Naive thymus-derived CD4-positive, alpha-beta T cell (primary cell): ENCODE data around the gene STX10. TPM values are rescaled to one million over a fixed set of nuclear protein-coding genes. Genes with fewer than 3 reads are reported as not detected.
"Not testable (repeated sequence)": the region's sequence is repeated elsewhere in the genome, so short reads cannot be mapped to it uniquely, and the experiment has no call there.

Source experiments
- ATAC-seq: fragments of 150-1000 bp; cut with Tn5 transposase; 2 replicates; pipeline ENCODE4 v1.10.0; 2021; ENCODE audit warnings: mild to moderate bottlenecking, moderate library complexity
- CTCF ChIA-PET: fragments of 350-600 bp; sonication (Branson Sonifier 250); formaldehyde crosslinking; loops from one replicate; lab custom pipeline; 2021; ENCODE audit warnings: antibody characterized with exemption; lab: Charles Lee
- POLR2A ChIA-PET: fragments of 350-600 bp; sonication (Branson Sonifier 250); formaldehyde crosslinking; loops from one replicate; lab custom pipeline; 2021; ENCODE audit warnings: antibody characterized with exemption, inconsistent platforms; lab: Charles Lee
- DNase-seq, 9 donors: peaks; one replicate each; pipeline versions ENCODE4 v3.0.0 to v3.0.0-alpha.2; 2020 to 2022; ENCODE audit warnings: mixed read lengths in 1 of 9
- H3K27ac ChIP-seq: one replicate; pipeline ENCODE4 v1.7.0; 2013; ENCODE audit warnings: mild to moderate bottlenecking, low read depth, low read length, moderate library complexity
- H3K27me3 ChIP-seq, 2 donors: one replicate each; pipeline ENCODE4 v1.7.0; 2013; ENCODE audit warnings: low read length in 2 of 2, mild to moderate bottlenecking in 2 of 2, moderate library complexity in 2 of 2; ENCODE audit not compliant: control insufficient read depth in 2 of 2, insufficient read depth in 2 of 2
- H3K36me3 ChIP-seq, 3 experiments: 1 replicate in 2 of 3; 2 replicates in 1 of 3; pipeline ENCODE4 v1.7.0; 2013; ENCODE audit warnings: low read length in 3 of 3, mild to moderate bottlenecking in 3 of 3, moderate library complexity in 1 of 3; ENCODE audit not compliant: insufficient read depth in 3 of 3, control insufficient read depth in 2 of 3
- H3K4me1 ChIP-seq, 2 donors: one replicate each; pipeline ENCODE4 v1.7.0; 2013; ENCODE audit warnings: low read length in 2 of 2, mild to moderate bottlenecking in 2 of 2, moderate library complexity in 1 of 2; ENCODE audit not compliant: control insufficient read depth in 2 of 2, insufficient read depth in 2 of 2
- H3K4me3 ChIP-seq: 2 replicates; pipeline ENCODE4 v1.7.0; 2013; ENCODE audit warnings: mild to moderate bottlenecking, low read length
- H3K9me3 ChIP-seq, 3 experiments: 1 replicate in 2 of 3; 2 replicates in 1 of 3; pipeline ENCODE4 v1.7.0; 2013; ENCODE audit warnings: low read length in 3 of 3; ENCODE audit not compliant: control insufficient read depth in 2 of 3
- H3K27ac Mint-ChIP-seq, 9 donors: one replicate each; pipeline ENCODE4 v1.8.0; 2020 to 2022; ENCODE audit warnings: mixed read lengths in 9 of 9, mild to moderate bottlenecking in 8 of 9, moderate library complexity in 5 of 9, inconsistent platforms in 2 of 9
- H3K27me3 Mint-ChIP-seq, 5 donors: one replicate each; pipeline ENCODE4 v1.8.0; 2021 to 2022; ENCODE audit warnings: mixed read lengths in 5 of 5, mild to moderate bottlenecking in 1 of 5
- H3K36me3 Mint-ChIP-seq, 5 donors: one replicate each; pipeline ENCODE4 v1.8.0; 2020 to 2022; ENCODE audit warnings: mixed read lengths in 5 of 5, mild to moderate bottlenecking in 3 of 5, inconsistent platforms in 1 of 5
- H3K4me1 Mint-ChIP-seq, 7 donors: one replicate each; pipeline ENCODE4 v1.8.0; 2020 to 2022; ENCODE audit warnings: mixed read lengths in 7 of 7, mild to moderate bottlenecking in 3 of 7, inconsistent platforms in 1 of 7
- H3K4me3 Mint-ChIP-seq, 10 donors: one replicate each; pipeline ENCODE4 v1.8.0; 2020 to 2022; ENCODE audit warnings: mild to moderate bottlenecking in 10 of 10, mixed read lengths in 10 of 10, moderate library complexity in 6 of 10, inconsistent platforms in 2 of 10
- H3K9me3 Mint-ChIP-seq, 11 donors: one replicate each; pipeline ENCODE4 v1.8.0; 2020 to 2022; ENCODE audit warnings: mixed read lengths in 11 of 11, mild to moderate bottlenecking in 4 of 11, inconsistent platforms in 1 of 11, moderate library complexity in 1 of 11
- intact Hi-C, 2 donors: fragments of 100-400 bp; cut with micrococcal nuclease; formaldehyde crosslinking; loops; one replicate each; pipeline ENCODE4 v1.15.1; 2023
- polyA plus RNA-seq, 2 donors: library from polyadenylated mRNA; unstranded; fragments of 300-500 nt; fragmentation: Illumina TruSeq; gene quantifications; one replicate each; pipeline ENCODE4 v1.2.3, GENCODE V29; 2021
- total RNA-seq, 6 experiments: library from RNA in 5 of 6; stranded (reverse) in 5 of 6; gene quantifications; 1 replicate in 5 of 6; 2 replicates in 1 of 6; pipeline ENCODE4 v1.2.3 and lab custom pipeline; 2021 to 2026

The STX10 gene
- total and polyA plus RNA-seq, 7 experiments from 2014 or later = 42.6 to 76.2 (median 63.7) TPM

DNA sequence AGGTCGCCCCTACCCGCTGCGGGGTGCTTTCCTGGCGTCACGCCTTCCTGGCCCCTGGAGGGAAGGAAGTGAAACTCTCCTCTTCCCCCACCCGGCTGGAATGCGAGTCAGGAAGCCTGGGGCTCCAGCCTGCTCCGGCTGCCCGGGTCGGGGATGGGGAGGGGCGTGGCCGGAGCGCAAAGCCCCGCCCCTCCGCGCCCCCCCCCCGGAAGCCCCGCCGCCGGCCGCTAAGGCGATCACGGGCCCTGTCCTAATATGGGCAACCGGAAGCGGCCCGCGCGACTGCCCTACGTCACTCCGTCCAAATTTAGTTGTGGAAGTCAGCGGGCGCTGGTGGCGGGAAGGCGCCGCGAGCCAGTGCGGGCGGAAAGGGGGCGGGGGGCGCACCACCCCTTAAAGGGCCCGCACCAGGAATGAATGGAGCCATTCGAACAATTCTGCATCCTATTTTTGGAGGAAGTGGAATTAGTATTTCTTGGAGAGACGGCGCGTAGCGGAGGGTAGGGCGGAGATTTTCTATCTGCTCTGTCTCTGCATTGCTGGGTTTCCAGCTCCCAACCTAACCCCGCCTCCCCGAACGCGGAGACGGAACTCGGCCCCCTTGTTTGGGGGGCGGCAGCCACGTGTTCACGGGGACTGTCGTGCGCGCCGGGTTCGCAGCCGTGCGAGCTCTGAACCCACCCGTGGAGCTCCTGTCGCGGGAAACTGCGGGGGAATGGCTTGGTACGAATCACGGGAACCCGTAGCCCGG is 1.6 kb upstream of the STX10 start:
- Histone ChIP-seq H3K27ac (peak overlapping the region; percentile 96), H3K4me3 (peak overlapping the region; percentile 96), H3K4me1 (peaks cover 16% of the 10 kb centered on the region in 2 donors), H3K27me3 (no peaks in the 10 kb centered on the region), H3K36me3 (peaks cover 0 to 41% (median 6%) of the 10 kb centered on the region in 3 experiments), H3K9me3 (no peaks in the 10 kb centered on the region)
- Mint-ChIP-seq H3K4me3 (peak overlapping the region; percentile 94 to 100 (median 98)), H3K36me3 (peaks cover 12 to 34% (median 20%) of the 10 kb centered on the region in 5 donors), H3K9me3 (peaks cover 0 to 25% (median 0%) of the 10 kb centered on the region in 11 donors), H3K27ac (peak overlapping the region; percentile 97 to 100 (median 99)), H3K27me3 (peaks cover 0 to 17% (median 0%) of the 10 kb centered on the region in 5 donors), H3K4me1 (peaks cover 14 to 52% (median 25%) of the 10 kb centered on the region in 7 donors)
- intact Hi-C loops = loop anchor here (1.0 to 10.0 kb wide), 20 partner anchors 12 to 1717 kb away; partner anchors contain the start of genes DNAJB1 (in 2 of the 2), DDX39A (in 1 of the 2), DHPS (in 1 of the 2) and JUNB (in 1 of the 2)
- ATAC-seq = peak; percentile 61
- POLR2A ChIA-PET = interaction anchor here (0.7 to 3.9 kb wide), 30 partner anchors 11 to 1374 kb away, joined by 3 to 117 read pairs (median 7); partner anchors contain the start of genes JUNB and NACC1
- CTCF ChIA-PET = interaction anchor here (0.6 to 1.8 kb wide), 15 partner anchors 9 to 1760 kb away, joined by 3 to 11 read pairs (median 4); partner anchors contain the start of gene NACC1
- DNase-seq = peak; percentile 87 to 97 (median 95)

GRCh38 chr19:13150931-13151604 is 893 bp upstream of the STX10 start:
- H3K9me3 Mint-ChIP-seq = peaks cover 0 to 25% (median 0%) of the 10 kb centered on the region in 11 donors
- ATAC-seq = no peak
- intact Hi-C loops = loop anchor here (1.0 to 10.0 kb wide), 21 partner anchors 12 to 1716 kb away; partner anchors contain the start of genes DNAJB1 (in 2 of the 2), DDX39A (in 1 of the 2), DHPS (in 1 of the 2) and JUNB (in 1 of the 2)

DNA sequence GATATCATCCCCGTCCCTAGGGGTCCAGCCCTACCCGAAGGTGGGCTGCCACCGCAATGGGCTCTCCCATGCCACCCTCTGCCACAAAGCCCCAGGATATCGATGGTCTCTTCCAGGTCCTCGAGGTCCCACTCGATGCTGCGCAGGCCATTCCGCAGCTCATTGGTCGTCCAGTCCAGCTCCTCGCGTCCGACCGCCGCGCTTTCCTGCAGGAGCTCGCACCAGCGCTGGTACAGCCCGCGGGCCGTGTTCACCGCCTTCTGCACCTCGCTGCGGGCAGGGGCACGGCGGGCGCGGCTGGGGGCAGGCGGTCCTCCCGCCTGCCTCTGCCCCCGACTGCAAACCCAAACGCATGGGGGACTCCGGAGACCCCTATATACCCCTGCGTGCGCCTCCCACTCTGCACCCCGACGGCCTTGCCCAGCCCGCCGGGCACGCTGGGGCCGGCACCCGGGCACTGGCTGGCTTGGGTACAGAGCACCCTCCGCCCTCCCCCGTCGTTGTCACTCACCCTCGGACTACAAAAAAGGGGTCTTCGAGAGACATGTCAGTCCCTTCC is 468 bp downstream of the STX10 start:
- Histone ChIP-seq H3K9me3 (no peaks in the 10 kb centered on the region), H3K27me3 (no peaks in the 10 kb centered on the region), H3K4me1 (peaks cover 9 to 11% of the 10 kb centered on the region in 2 donors), H3K4me3 (peak overlapping the region; percentile 96), H3K36me3 (peaks cover 0 to 44% (median 6%) of the 10 kb centered on the region in 3 experiments), H3K27ac (peak overlapping the region; percentile 96)
- peak overlapping the region; percentile 95 to 99 (median 97) for H3K27ac Mint-ChIP-seq
- peak overlapping the region; percentile 94 to 100 (median 98) for H3K4me3 Mint-ChIP-seq
- ATAC-seq (peak; percentile 0), DNase-seq (peak in 3 of 9 donors; percentile 17 to 65 (median 31))
- ChIA-PET POLR2A (interaction anchor here (0.6 to 3.9 kb wide), 19 partner anchors 10 to 268 kb away, joined by 3 to 43 read pairs (median 5); partner anchors contain the start of genes DNASE2 and NACC1), CTCF (interaction anchor here (0.5 to 2.5 kb wide), 5 partner anchors 19 to 170 kb away, joined by 3 to 11 read pairs (median 6); no protein-coding TSS in a partner anchor)
- H3K36me3 Mint-ChIP-seq = peaks cover 12 to 25% (median 19%) of the 10 kb centered on the region in 5 donors
- peaks cover 0 to 14% (median 0%) of the 10 kb centered on the region in 5 donors for H3K27me3 Mint-ChIP-seq
- H3K9me3 Mint-ChIP-seq = peaks cover 0 to 18% (median 0%) of the 10 kb centered on the region in 11 donors
- intact Hi-C loops = loop anchor here (1.0 to 10.0 kb wide), 17 partner anchors 45 to 1715 kb away; partner anchors contain the start of genes DNAJB1 (in 2 of the 2), DDX39A (in 1 of the 2), DHPS (in 1 of the 2) and JUNB (in 1 of the 2)
- H3K4me1 Mint-ChIP-seq = peaks cover 6 to 37% (median 18%) of the 10 kb centered on the region in 7 donors

More at GRCh38 chr19:13150931-13151604, 893 bp upstream of the STX10 start:
- peak overlapping the region; percentile 94 to 100 (median 98) for H3K4me3 Mint-ChIP-seq
- H3K27me3 Mint-ChIP-seq = peaks cover 0 to 17% (median 0%) of the 10 kb centered on the region in 5 donors
- Histone ChIP-seq H3K4me1 (peaks cover 9 to 12% of the 10 kb centered on the region in 2 donors), H3K4me3 (peak overlapping the region; percentile 96), H3K9me3 (no peaks in the 10 kb centered on the region), H3K36me3 (peaks cover 0 to 41% (median 6%) of the 10 kb centered on the region in 3 experiments), H3K27ac (peak overlapping the region; percentile 96), H3K27me3 (no peaks in the 10 kb centered on the region)
- peak overlapping the region; percentile 95 to 99 (median 97) for H3K27ac Mint-ChIP-seq
- peaks cover 12 to 34% (median 20%) of the 10 kb centered on the region in 5 donors for H3K36me3 Mint-ChIP-seq
- ChIA-PET CTCF (interaction anchor here (1.4 to 2.5 kb wide), 2 partner anchors 13 to 18 kb away, joined by 3 to 11 read pairs; no protein-coding TSS in a partner anchor), POLR2A (interaction anchor here (0.8 to 3.9 kb wide), 12 partner anchors 8 to 61 kb away, joined by 3 to 43 read pairs (median 5); partner anchors contain the start of gene NACC1)
- DNase-seq = peak in 5 of 9 donors; percentile 16 to 42 (median 25)
- peaks cover 7 to 47% (median 20%) of the 10 kb centered on the region in 7 donors for H3K4me1 Mint-ChIP-seq

GRCh38 chr19:13149173-13149627 is 975 bp downstream of the STX10 start:
- Mint-ChIP-seq H3K9me3 (peaks cover 0 to 13% (median 0%) of the 10 kb centered on the region in 11 donors), H3K4me1 (peaks cover 6 to 36% (median 18%) of the 10 kb centered on the region in 7 donors), H3K36me3 (peaks cover 9 to 20% (median 14%) of the 10 kb centered on the region in 5 donors), H3K4me3 (peak overlapping the region; percentile 85 to 100 (median 98)), H3K27ac (peak overlapping the region in 8 of 9 donors; percentile 26 to 71 (median 54))
- POLR2A ChIA-PET = interaction anchor here (0.9 to 2.1 kb wide), 11 partner anchors 14 to 84 kb away, joined by 3 to 14 read pairs (median 5); partner anchors contain the start of gene NACC1
- intact Hi-C loops, H3K27me3 Mint-ChIP-seq, H3K27me3 ChIP-seq, H3K9me3 ChIP-seq, ATAC-seq: not testable (repeated sequence)
- peak overlapping the region; percentile 96 for H3K4me3 ChIP-seq
- CTCF ChIA-PET = interaction anchor here (0.8 to 2.5 kb wide), 3 partner anchors 20 to 112 kb away, joined by 3 to 11 read pairs (median 6); no protein-coding TSS in a partner anchor
- H3K4me1 ChIP-seq = peaks cover 9 to 11% of the 10 kb centered on the region in 2 donors
- H3K36me3 ChIP-seq = peaks cover 0 to 43% (median 4%) of the 10 kb centered on the region in 3 experiments
- peak in 1 of 9 donors; percentile 20 for DNase-seq
- peak overlapping the region; percentile 96 for H3K27ac ChIP-seq

- Histone ChIP-seq H3K36me3 (peaks cover 0 to 37% (median 0%) of the 10 kb centered on the region in 3 experiments), H3K9me3 (no peaks in the 10 kb centered on the region), H3K4me3 (no peak overlapping the region), H3K27ac (no peak overlapping the region), H3K4me1 (peaks cover 9 to 11% of the 10 kb centered on the region in 2 donors), H3K27me3 (no peaks in the 10 kb centered on the region)
- ChIA-PET CTCF (no interaction called here), POLR2A (interaction anchor here (1.0 to 1.2 kb wide), 2 partner anchors 38 to 119 kb away, joined by 3 to 4 read pairs; no protein-coding TSS in a partner anchor)
- ATAC-seq = no peak
- H3K4me3 Mint-ChIP-seq = peak overlapping the region in 7 of 10 donors; percentile 2 to 68 (median 43)
- peaks cover 0 to 9% (median 4%) of the 10 kb centered on the region in 5 donors for H3K36me3 Mint-ChIP-seq
- H3K27me3 Mint-ChIP-seq = no peaks in the 10 kb centered on the region
- intact Hi-C loops = no loop called here
- H3K27ac Mint-ChIP-seq = peak overlapping the region in 1 of 9 donors; percentile 52
- H3K4me1 Mint-ChIP-seq = peaks cover 6 to 27% (median 18%) of the 10 kb centered on the region in 7 donors
- DNase-seq = peak in 1 of 9 donors; percentile 21
- H3K9me3 Mint-ChIP-seq = no peaks in the 10 kb centered on the region
Measured at GRCh38 chr19:13146763-13147563, 3.2 kb downstream of the STX10 start.
